ENCODE measurements around the gene ANKFN1.
"Not testable (repeated sequence)": the region's sequence is repeated elsewhere in the genome, so short reads cannot be mapped to it uniquely, and the experiment has no call there.

The ANKFN1 gene

DNA sequence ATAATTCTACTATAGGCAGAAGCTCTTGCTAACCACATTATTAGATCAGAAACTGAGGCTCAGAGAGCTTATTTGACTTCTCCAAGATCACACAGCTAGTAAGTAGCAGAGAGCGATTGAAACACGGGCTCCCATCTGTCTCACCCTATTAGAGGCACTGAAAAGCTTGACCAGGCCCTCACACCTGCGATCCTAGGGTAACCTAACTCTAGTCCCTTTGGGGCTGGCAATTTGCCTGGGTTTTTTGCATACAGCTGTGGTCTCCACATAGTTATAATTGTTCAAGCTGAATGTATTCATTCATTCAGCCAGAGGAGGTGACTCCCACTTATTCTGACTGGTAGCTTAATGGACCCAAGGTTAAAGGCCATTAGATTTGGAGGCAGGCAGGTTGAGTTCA lies 121.2 kb downstream of the ANKFN1 start:
- Histone ChIP-seq H3K27ac (ENCODE audit: insufficient read depth, low read depth, low read length, poor library complexity, severe bottlenecking) (no peak overlapping the region), H3K4me3 (ENCODE audit: insufficient read depth, low read depth, low read length) (no peak overlapping the region), H3K27me3 (ENCODE audit: control insufficient read depth, insufficient read depth, low read length, poor library complexity, severe bottlenecking) (no peaks in the 10 kb centered on the region), H3K36me3 (ENCODE audit: control insufficient read depth, insufficient read depth, low read length) (no peaks in the 10 kb centered on the region), H3K4me1 (ENCODE audit: control insufficient read depth, insufficient read depth, low read length) (no peaks in the 10 kb centered on the region), H3K9me3 (ENCODE audit: control insufficient read depth, low read length) (no peaks in the 10 kb centered on the region)
- 92 to 95% methylated on average over 3 of the region's 3 CpGs for WGBS, 2 experiments

DNA sequence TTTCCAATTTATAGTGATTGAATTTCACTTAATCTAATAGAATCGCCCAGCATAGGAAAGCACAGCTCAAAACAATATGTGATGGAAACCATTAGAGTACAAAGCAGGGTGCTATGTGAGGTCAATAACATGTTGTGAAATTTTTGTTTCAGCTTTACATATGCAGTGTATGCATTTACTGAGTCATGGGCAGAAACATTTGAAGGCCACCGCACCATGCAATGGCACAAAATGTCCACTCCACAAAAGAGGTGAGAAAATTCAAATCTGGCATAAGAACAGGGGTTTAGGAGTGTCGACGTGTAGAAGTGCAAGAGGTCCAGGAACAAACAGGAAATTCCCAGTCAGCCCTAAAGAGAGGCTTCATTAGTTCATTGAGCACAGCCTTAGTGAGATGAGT lies 131.2 kb downstream of the ANKFN1 start:
- 89 to 93% methylated on average over 4 of the region's 4 CpGs for WGBS, 2 experiments
- H3K9me3 ChIP-seq (ENCODE audit: control insufficient read depth, low read length): no peaks in the 10 kb centered on the region
- no peaks in the 10 kb centered on the region for H3K27me3 ChIP-seq (ENCODE audit: control insufficient read depth, insufficient read depth, low read length, poor library complexity, severe bottlenecking)
- H3K4me3 ChIP-seq (ENCODE audit: insufficient read depth, low read depth, low read length): no peak overlapping the region
- no peaks in the 10 kb centered on the region for H3K4me1 ChIP-seq (ENCODE audit: control insufficient read depth, insufficient read depth, low read length)
- H3K27ac ChIP-seq (ENCODE audit: insufficient read depth, low read depth, low read length, poor library complexity, severe bottlenecking): no peak overlapping the region
- H3K36me3 ChIP-seq (ENCODE audit: control insufficient read depth, insufficient read depth, low read length): no peaks in the 10 kb centered on the region

DNA sequence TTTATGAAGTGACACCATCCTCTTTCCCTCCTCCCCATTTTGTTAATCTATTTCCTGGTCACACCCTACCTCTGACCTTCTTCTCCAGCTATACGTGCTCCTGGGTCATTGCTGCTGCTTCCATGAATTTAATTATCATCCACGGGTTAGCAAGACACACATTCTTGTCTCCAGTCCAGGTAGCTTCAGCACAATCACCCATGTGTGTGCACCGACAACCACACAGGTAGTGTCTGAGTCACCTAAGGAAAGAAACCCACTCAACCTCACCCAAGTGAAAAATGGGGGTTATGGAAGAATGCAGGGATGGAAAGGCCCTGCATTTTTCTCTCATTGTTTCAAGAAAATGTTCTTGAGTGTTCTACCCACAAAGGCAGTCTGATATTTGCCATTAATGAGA lies 135.5 kb downstream of the ANKFN1 start:
- not testable (repeated sequence) for H3K27me3 ChIP-seq (ENCODE audit: control insufficient read depth, insufficient read depth, low read length, poor library complexity, severe bottlenecking); H3K4me3 ChIP-seq (ENCODE audit: insufficient read depth, low read depth, low read length)
- 94 to 96% methylated on average over 2 to 3 of the region's 3 CpGs for WGBS, 2 experiments

DNA sequence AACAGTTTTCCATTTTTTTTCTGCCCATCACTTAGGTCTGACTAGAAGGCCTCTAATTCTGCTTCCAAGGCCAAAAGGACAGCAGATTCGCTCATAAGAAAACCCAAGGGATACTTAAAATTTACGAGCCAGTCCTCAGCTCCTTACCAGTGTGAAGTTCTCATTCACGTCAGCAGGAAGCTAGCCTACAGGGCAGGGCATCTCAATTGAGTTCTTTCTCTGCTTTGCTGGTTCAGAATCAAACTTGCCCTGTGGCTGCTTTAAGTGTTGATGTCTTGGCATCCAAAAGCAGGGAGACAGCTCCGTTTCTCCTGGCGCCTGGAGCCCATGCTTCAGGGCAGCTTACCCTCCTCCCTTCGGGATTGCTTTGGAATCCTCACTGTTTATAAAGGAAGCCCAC lies 136.0 kb downstream of the ANKFN1 start:
- Histone ChIP-seq H3K27ac (ENCODE audit: insufficient read depth, low read depth, low read length, poor library complexity, severe bottlenecking) (no peak overlapping the region), H3K27me3 (ENCODE audit: control insufficient read depth, insufficient read depth, low read length, poor library complexity, severe bottlenecking) (no peaks in the 10 kb centered on the region), H3K36me3 (ENCODE audit: control insufficient read depth, insufficient read depth, low read length) (no peaks in the 10 kb centered on the region), H3K4me3 (ENCODE audit: insufficient read depth, low read depth, low read length) (no peak overlapping the region), H3K4me1 (ENCODE audit: control insufficient read depth, insufficient read depth, low read length) (no peaks in the 10 kb centered on the region), H3K9me3 (ENCODE audit: control insufficient read depth, low read length) (no peaks in the 10 kb centered on the region)
- 85 to 92% methylated on average over 6 of the region's 6 CpGs for whole genome bisulfite sequencing, 2 experiments

More for the DNA sequence above, 135.5 kb downstream of the ANKFN1 start:
- not testable (repeated sequence) for H3K27ac ChIP-seq (ENCODE audit: insufficient read depth, low read depth, low read length, poor library complexity, severe bottlenecking); H3K36me3 ChIP-seq (ENCODE audit: control insufficient read depth, insufficient read depth, low read length); H3K4me1 ChIP-seq (ENCODE audit: control insufficient read depth, insufficient read depth, low read length); H3K9me3 ChIP-seq (ENCODE audit: control insufficient read depth, low read length)

DNA sequence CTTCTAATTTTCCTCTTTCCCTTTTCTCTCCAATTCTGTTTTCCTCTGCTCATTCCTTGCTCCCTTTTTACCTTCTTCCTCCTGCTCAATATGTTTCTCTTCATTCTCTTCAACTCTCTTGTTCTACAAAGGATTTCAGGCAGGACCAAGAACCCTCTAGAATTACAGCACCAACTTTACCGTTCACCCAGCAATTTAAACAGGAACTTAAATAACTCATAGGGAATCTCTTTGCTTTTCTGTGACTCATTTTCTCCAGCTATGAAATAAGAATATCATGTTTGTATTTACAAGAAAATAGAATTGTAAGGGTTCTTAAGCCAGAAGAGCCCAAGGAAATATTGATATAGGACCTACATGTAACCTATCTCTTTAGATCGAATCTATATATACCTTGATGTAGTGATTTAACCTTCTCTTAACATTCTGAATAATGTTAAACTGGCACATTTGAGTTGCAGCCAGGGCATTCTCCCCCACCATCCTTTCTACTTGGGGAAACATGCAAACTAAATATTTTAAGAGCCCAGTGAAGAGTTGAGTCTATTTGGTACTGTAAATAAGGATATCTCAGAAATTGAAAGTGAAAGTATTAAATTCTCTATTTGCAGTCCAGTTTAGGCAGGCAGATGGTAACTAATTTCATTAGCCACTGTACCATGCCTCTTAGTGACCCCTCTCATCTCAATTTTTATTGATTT lies 137.0 kb downstream of the ANKFN1 start:
- WGBS, 2 experiments: 89 to 100% methylated on average over 1 to 2 of the region's 2 CpGs

DNA sequence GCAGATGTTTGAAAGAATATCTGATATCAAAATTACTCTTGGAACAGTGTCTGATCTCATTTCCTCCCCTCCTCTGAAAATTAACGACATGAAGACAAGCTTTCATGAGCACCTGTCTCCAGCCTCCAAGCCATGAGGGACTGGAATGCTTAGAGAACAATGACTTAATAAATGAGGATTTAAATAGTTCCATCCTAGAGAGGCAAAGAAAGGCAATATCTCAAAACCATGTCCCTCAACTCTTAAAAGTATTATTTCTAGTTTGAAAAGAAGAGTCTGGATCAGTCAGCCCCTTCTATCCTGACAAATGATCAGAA lies 137.5 kb downstream of the ANKFN1 start:
- 100% methylated on average over 1 of the region's 1 CpG for WGBS, 2 experiments
- no peak overlapping the region for H3K4me3 ChIP-seq (ENCODE audit: insufficient read depth, low read depth, low read length)
- no peaks in the 10 kb centered on the region for H3K36me3 ChIP-seq (ENCODE audit: control insufficient read depth, insufficient read depth, low read length)
- H3K27me3 ChIP-seq (ENCODE audit: control insufficient read depth, insufficient read depth, low read length, poor library complexity, severe bottlenecking): no peaks in the 10 kb centered on the region
- H3K4me1 ChIP-seq (ENCODE audit: control insufficient read depth, insufficient read depth, low read length): no peaks in the 10 kb centered on the region
- no peak overlapping the region for H3K27ac ChIP-seq (ENCODE audit: insufficient read depth, low read depth, low read length, poor library complexity, severe bottlenecking)
- H3K9me3 ChIP-seq (ENCODE audit: control insufficient read depth, low read length): no peaks in the 10 kb centered on the region

More for the DNA sequence above, 137.0 kb downstream of the ANKFN1 start:
- H3K27me3 ChIP-seq (ENCODE audit: control insufficient read depth, insufficient read depth, low read length, poor library complexity, severe bottlenecking): no peaks in the 10 kb centered on the region
- H3K4me1 ChIP-seq (ENCODE audit: control insufficient read depth, insufficient read depth, low read length): no peaks in the 10 kb centered on the region
- no peaks in the 10 kb centered on the region for H3K9me3 ChIP-seq (ENCODE audit: control insufficient read depth, low read length)
- no peak overlapping the region for H3K27ac ChIP-seq (ENCODE audit: insufficient read depth, low read depth, low read length, poor library complexity, severe bottlenecking)
- no peaks in the 10 kb centered on the region for H3K36me3 ChIP-seq (ENCODE audit: control insufficient read depth, insufficient read depth, low read length)
- no peak overlapping the region for H3K4me3 ChIP-seq (ENCODE audit: insufficient read depth, low read depth, low read length)

DNA sequence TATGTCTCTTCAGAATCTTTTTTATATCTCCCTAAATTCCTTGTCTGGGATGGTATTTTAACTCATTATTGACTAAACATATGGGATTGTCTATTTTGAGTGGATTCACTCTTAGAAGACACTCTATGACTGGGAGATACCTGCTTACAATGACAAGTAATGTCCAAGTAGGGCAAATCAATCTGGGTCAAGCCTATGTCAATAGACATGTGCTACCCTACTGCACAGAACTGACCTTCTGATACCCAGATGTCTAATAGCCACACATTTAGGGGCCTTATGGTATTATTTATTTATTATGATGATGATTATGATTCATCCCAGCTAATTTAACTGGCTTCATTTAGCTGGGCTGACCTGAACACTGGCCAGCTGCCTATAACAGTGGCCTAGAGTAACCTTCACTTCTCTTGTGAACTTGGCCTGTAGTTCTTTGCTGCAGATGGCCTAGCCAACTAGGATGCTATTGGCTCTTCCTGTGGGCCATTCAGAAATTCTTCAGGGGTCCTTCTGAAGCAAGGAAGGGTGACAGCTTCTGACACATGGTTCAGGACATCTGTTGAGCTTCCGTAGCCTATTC lies 138.0 kb downstream of the ANKFN1 start:
- Histone ChIP-seq H3K27me3 (ENCODE audit: control insufficient read depth, insufficient read depth, low read length, poor library complexity, severe bottlenecking) (no peaks in the 10 kb centered on the region), H3K9me3 (ENCODE audit: control insufficient read depth, low read length) (no peaks in the 10 kb centered on the region), H3K4me1 (ENCODE audit: control insufficient read depth, insufficient read depth, low read length) (no peaks in the 10 kb centered on the region), H3K4me3 (ENCODE audit: insufficient read depth, low read depth, low read length) (no peak overlapping the region), H3K27ac (ENCODE audit: insufficient read depth, low read depth, low read length, poor library complexity, severe bottlenecking) (no peak overlapping the region), H3K36me3 (ENCODE audit: control insufficient read depth, insufficient read depth, low read length) (no peaks in the 10 kb centered on the region)
- WGBS, 2 experiments: 94% methylated on average over 1 of the region's 1 CpG

DNA sequence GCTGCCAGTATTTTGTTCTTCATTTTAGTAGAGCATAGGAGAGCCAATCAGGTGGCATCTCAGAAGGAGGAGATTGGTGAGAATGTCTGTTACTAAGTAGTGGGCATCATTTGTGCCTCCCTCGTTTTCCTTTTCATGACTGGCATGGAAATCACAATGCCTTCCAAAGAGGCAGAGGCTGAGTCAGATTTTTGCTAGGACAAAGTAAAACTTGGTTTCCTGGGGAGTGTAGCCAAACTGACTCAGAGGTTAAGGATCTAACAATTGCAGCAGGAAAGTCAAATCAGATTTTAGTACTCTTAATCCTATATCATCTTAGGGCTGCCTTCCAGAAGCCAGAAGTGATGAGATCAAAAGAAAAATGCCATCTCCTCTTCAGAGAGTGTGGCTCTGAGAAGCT lies 138.7 kb downstream of the ANKFN1 start:
- H3K36me3 ChIP-seq (ENCODE audit: control insufficient read depth, insufficient read depth, low read length): no peaks in the 10 kb centered on the region
- H3K4me1 ChIP-seq (ENCODE audit: control insufficient read depth, insufficient read depth, low read length): no peaks in the 10 kb centered on the region
- H3K27ac ChIP-seq (ENCODE audit: insufficient read depth, low read depth, low read length, poor library complexity, severe bottlenecking): no peak overlapping the region
- no peaks in the 10 kb centered on the region for H3K27me3 ChIP-seq (ENCODE audit: control insufficient read depth, insufficient read depth, low read length, poor library complexity, severe bottlenecking)
- WGBS, 2 experiments: 72 to 83% methylated on average over 1 of the region's 1 CpG
- no peaks in the 10 kb centered on the region for H3K9me3 ChIP-seq (ENCODE audit: control insufficient read depth, low read length)
- no peak overlapping the region for H3K4me3 ChIP-seq (ENCODE audit: insufficient read depth, low read depth, low read length)

DNA sequence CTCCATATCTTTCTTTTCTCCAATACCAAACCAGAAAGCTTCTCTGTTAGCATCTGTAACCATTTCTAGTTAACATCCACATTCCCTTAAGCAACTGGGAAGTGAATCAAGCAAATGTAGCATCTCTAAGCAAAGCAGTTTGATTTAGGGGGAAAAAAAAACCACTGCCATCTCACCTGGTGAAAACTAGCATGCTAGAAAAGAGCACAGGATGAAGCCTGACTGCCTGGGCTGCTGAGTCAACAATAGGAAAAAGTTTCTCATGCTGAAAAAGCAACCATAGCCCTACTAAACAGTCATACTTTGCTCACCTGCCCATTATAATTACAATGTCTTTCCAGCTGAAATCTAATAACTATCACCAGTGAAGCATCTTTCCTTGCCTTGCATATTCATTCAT lies 139.3 kb downstream of the ANKFN1 start:
- H3K9me3 ChIP-seq (ENCODE audit: control insufficient read depth, low read length): no peaks in the 10 kb centered on the region
- H3K36me3 ChIP-seq (ENCODE audit: control insufficient read depth, insufficient read depth, low read length): no peaks in the 10 kb centered on the region
- H3K4me3 ChIP-seq (ENCODE audit: insufficient read depth, low read depth, low read length): no peak overlapping the region
- H3K27ac ChIP-seq (ENCODE audit: insufficient read depth, low read depth, low read length, poor library complexity, severe bottlenecking): no peak overlapping the region
- no peaks in the 10 kb centered on the region for H3K27me3 ChIP-seq (ENCODE audit: control insufficient read depth, insufficient read depth, low read length, poor library complexity, severe bottlenecking)
- H3K4me1 ChIP-seq (ENCODE audit: control insufficient read depth, insufficient read depth, low read length): no peaks in the 10 kb centered on the region

DNA sequence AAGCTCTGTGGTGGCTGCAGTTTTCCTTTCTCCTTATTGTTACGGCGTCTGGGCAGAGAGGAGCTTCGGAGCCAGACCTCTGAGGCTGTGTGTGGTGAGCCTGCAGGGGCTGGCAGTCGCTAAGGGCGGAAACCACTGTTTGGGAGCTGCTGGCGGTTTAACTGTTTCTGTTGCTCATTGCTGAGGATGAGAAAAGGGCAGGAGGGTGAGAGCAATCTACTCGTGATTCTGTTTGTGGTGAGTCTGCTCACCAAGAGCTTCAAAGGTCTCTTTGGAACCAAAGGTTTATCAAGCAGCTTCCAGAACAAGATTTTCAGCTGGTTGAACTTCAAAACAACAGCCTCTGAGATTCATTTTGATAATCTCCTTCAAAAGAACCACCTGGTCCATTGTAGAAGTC lies 143.9 kb downstream of the ANKFN1 start:
- H3K9me3 ChIP-seq (ENCODE audit: control insufficient read depth, low read length): no peaks in the 10 kb centered on the region
- H3K4me3 ChIP-seq (ENCODE audit: insufficient read depth, low read depth, low read length): no peak overlapping the region
- H3K27ac ChIP-seq (ENCODE audit: insufficient read depth, low read depth, low read length, poor library complexity, severe bottlenecking): no peak overlapping the region
- 65 to 67% methylated on average over 7 of the region's 7 CpGs for WGBS, 2 experiments
- no peaks in the 10 kb centered on the region for H3K27me3 ChIP-seq (ENCODE audit: control insufficient read depth, insufficient read depth, low read length, poor library complexity, severe bottlenecking)
- no peaks in the 10 kb centered on the region for H3K36me3 ChIP-seq (ENCODE audit: control insufficient read depth, insufficient read depth, low read length)
- no peaks in the 10 kb centered on the region for H3K4me1 ChIP-seq (ENCODE audit: control insufficient read depth, insufficient read depth, low read length)

DNA sequence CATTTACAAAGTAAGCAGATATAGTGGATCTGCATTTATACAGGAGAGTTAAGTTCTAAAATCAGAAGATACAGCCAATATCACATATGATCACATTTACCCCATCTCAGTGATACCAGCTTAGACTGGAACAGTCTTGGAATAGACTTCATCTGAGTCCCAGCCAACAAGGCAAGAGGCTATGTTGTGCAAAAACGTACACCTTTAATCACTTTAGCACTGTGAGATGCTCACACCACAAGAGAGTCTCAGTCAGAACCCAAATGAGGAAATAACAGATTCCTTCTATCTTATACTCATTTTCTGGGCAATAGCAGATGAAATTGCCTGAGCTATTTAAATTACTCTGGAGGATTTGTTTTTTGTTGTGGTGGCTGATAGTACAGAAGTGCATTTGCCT lies 145.6 kb downstream of the ANKFN1 start:
- no peaks in the 10 kb centered on the region for H3K9me3 ChIP-seq (ENCODE audit: control insufficient read depth, low read length)
- no peaks in the 10 kb centered on the region for H3K36me3 ChIP-seq (ENCODE audit: control insufficient read depth, insufficient read depth, low read length)
- no peaks in the 10 kb centered on the region for H3K4me1 ChIP-seq (ENCODE audit: control insufficient read depth, insufficient read depth, low read length)
- no peak overlapping the region for H3K4me3 ChIP-seq (ENCODE audit: insufficient read depth, low read depth, low read length)
- no peak overlapping the region for H3K27ac ChIP-seq (ENCODE audit: insufficient read depth, low read depth, low read length, poor library complexity, severe bottlenecking)
- H3K27me3 ChIP-seq (ENCODE audit: control insufficient read depth, insufficient read depth, low read length, poor library complexity, severe bottlenecking): no peaks in the 10 kb centered on the region
- 85 to 95% methylated on average over 1 of the region's 1 CpG for WGBS, 2 experiments

Measured in ectodermal cell (in vitro differentiated cells).